A549 (cell line): ENCODE measurements around the gene PNISR.

Source experiments
- CHD2 ChIP-seq: fragments of 150-350 bp; IDR thresholded peaks from 2 replicates; pipeline ENCODE4 v1.6.1; 2014; ENCODE audit warnings: low read length; ENCODE audit not compliant: partially characterized antibody
- CHD4 ChIP-seq: fragments of 200-600 bp; sonication (generic); IDR thresholded peaks from 2 replicates; pipeline ENCODE4 v1.6.1; 2016; ENCODE audit warnings: antibody characterized with exemption, mild to moderate bottlenecking, borderline replicate concordance
- MAZ ChIP-seq: fragments of 150-350 bp; IDR thresholded peaks from 2 replicates; pipeline ENCODE4 v1.6.1; 2014; ENCODE audit warnings: antibody characterized with exemption, low read depth, low read length, borderline replicate concordance
- POLR2A ChIP-seq: IDR thresholded peaks from 2 replicates; pipeline ENCODE4 v1.6.1; 2012; ENCODE audit warnings: mild to moderate bottlenecking, low read length
- RARB ChIP-seq: fragments of 250-450 bp; sonication (Bioruptor Pico); IDR thresholded peaks from 2 replicates; pipeline ENCODE4 v1.8.0; 2021; ENCODE audit warnings: mild to moderate bottlenecking, moderate library complexity
- RFX5 ChIP-seq: fragments of 450-650 bp; IDR thresholded peaks from 2 replicates; pipeline ENCODE4 v1.7.1; 2014; ENCODE audit warnings: antibody characterized with exemption, mild to moderate bottlenecking, moderate library complexity
- TF ChIP-seq, protein P1 (sequence below): fragments of 200-600 bp; sonication (generic); IDR thresholded peaks from 2 replicates; pipeline ENCODE4 v1.6.1; 2016; ENCODE audit warnings: antibody characterized with exemption, mild to moderate bottlenecking, moderate library complexity

- TF ChIP-seq POLR2A = no peak
- TF ChIP-seq, protein P1, sequence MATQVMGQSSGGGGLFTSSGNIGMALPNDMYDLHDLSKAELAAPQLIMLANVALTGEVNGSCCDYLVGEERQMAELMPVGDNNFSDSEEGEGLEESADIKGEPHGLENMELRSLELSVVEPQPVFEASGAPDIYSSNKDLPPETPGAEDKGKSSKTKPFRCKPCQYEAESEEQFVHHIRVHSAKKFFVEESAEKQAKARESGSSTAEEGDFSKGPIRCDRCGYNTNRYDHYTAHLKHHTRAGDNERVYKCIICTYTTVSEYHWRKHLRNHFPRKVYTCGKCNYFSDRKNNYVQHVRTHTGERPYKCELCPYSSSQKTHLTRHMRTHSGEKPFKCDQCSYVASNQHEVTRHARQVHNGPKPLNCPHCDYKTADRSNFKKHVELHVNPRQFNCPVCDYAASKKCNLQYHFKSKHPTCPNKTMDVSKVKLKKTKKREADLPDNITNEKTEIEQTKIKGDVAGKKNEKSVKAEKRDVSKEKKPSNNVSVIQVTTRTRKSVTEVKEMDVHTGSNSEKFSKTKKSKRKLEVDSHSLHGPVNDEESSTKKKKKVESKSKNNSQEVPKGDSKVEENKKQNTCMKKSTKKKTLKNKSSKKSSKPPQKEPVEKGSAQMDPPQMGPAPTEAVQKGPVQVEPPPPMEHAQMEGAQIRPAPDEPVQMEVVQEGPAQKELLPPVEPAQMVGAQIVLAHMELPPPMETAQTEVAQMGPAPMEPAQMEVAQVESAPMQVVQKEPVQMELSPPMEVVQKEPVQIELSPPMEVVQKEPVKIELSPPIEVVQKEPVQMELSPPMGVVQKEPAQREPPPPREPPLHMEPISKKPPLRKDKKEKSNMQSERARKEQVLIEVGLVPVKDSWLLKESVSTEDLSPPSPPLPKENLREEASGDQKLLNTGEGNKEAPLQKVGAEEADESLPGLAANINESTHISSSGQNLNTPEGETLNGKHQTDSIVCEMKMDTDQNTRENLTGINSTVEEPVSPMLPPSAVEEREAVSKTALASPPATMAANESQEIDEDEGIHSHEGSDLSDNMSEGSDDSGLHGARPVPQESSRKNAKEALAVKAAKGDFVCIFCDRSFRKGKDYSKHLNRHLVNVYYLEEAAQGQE = no peak
- TF ChIP-seq RFX5 = no peak
- no peak for TF ChIP-seq MAZ
- TF ChIP-seq RARB (CRISPR knock-in tag) = no peak
- no peak for TF ChIP-seq CHD4
- no peak for TF ChIP-seq CHD2
Measured at GRCh38 chr6:99416226-99416625, 8.9 kb downstream of the PNISR start.
